Stimulated activated naive CD8-positive, alpha-beta T cell treated with anti-CD3 and anti-CD28 coated beads, Interleukin-15, amount 100 ng/mL, for 72 hours (primary cell): ENCODE data around the gene HLF.

Experiments used
- ATAC-seq: fragments of 150-1000 bp; cut with Tn5 transposase; 2 replicates; pipeline ENCODE4 v1.10.0; 2021; ENCODE audit warnings: mild to moderate bottlenecking, moderate library complexity
- DNase-seq, 2 donors: peaks; one replicate each; pipeline ENCODE4 v3.0.0; 2021 to 2022
- H3K27ac Mint-ChIP-seq, 2 donors: one replicate each; pipeline ENCODE4 v1.8.0; 2022; ENCODE audit warnings: mild to moderate bottlenecking in 2 of 2, mixed read lengths in 2 of 2, moderate library complexity in 2 of 2
- H3K27me3 Mint-ChIP-seq: one replicate; pipeline ENCODE4 v1.8.0; 2022; ENCODE audit warnings: mixed read lengths
- H3K4me1 Mint-ChIP-seq: one replicate; pipeline ENCODE4 v1.8.0; 2022; ENCODE audit warnings: mild to moderate bottlenecking, mixed read lengths
- H3K4me3 Mint-ChIP-seq, 2 donors: one replicate each; pipeline ENCODE4 v1.8.0; 2022; ENCODE audit warnings: mild to moderate bottlenecking in 2 of 2, mixed read lengths in 2 of 2, moderate library complexity in 1 of 2
- H3K9me3 Mint-ChIP-seq, 2 donors: one replicate each; pipeline ENCODE4 v1.8.0; 2022; ENCODE audit warnings: mixed read lengths in 2 of 2

HLF gene

GRCh38 chr17:55303701-55304145 lies 39.0 kb downstream of the HLF start:
- Mint-ChIP-seq H3K9me3 (no peaks in the 10 kb centered on the region), H3K27me3 (peaks cover 8% of the 10 kb centered on the region), H3K4me3 (no peak overlapping the region), H3K27ac (no peak overlapping the region), H3K4me1 (no peaks in the 10 kb centered on the region)
- DNase-seq (no peak), ATAC-seq (peak; percentile 50)

GRCh38 chr17:55304171-55304859 lies 39.6 kb downstream of the HLF start:
- Mint-ChIP-seq H3K9me3 (no peaks in the 10 kb centered on the region), H3K4me3 (no peak overlapping the region), H3K27ac (no peak overlapping the region), H3K27me3 (peaks cover 12% of the 10 kb centered on the region), H3K4me1 (no peaks in the 10 kb centered on the region)
- peak; percentile 9 for ATAC-seq
- DNase-seq: no peak

- no peak overlapping the region for H3K4me3 Mint-ChIP-seq
- no peak for ATAC-seq
- DNase-seq: no peak
- no peak overlapping the region for H3K27ac Mint-ChIP-seq
- no peaks in the 10 kb centered on the region for H3K4me1 Mint-ChIP-seq
- no peaks in the 10 kb centered on the region for H3K9me3 Mint-ChIP-seq
- peaks cover 15% of the 10 kb centered on the region for H3K27me3 Mint-ChIP-seq
These were observed 40.7 kb downstream of the HLF start for GRCh38 chr17:55305321-55306087.

DNA sequence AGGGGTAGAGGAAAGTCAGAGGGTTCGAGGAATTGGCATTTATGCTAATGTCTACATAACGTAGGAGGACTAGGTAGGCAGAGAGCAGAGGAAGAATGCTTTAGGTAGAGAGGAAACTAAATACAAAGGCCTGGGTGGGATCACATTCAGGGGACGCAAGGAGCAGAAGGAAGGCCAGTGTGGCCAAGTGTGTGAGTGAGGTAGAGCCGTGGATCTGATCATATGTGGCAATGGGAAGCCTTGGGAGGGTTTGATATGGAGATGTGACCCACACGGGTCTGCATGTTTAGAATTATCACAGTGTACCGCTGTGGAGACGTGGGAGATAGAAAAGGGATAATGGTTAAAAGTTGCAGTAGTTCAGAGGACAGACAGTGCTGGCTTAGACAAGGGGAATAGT lies 43.1 kb downstream of the HLF start:
- no peaks in the 10 kb centered on the region for H3K4me1 Mint-ChIP-seq
- H3K9me3 Mint-ChIP-seq: no peaks in the 10 kb centered on the region
- DNase-seq (no peak), ATAC-seq (no peak)
- no peak overlapping the region for H3K27ac Mint-ChIP-seq
- H3K4me3 Mint-ChIP-seq: no peak overlapping the region
- peaks cover 15% of the 10 kb centered on the region for H3K27me3 Mint-ChIP-seq

GRCh38 chr17:55308613-55309391 lies 44.0 kb downstream of the HLF start:
- H3K9me3 Mint-ChIP-seq: no peaks in the 10 kb centered on the region
- DNase-seq (no peak), ATAC-seq (no peak)
- H3K27ac Mint-ChIP-seq: no peak overlapping the region
- H3K27me3 Mint-ChIP-seq: peaks cover 15% of the 10 kb centered on the region
- no peak overlapping the region for H3K4me3 Mint-ChIP-seq
- no peaks in the 10 kb centered on the region for H3K4me1 Mint-ChIP-seq

- ATAC-seq (no peak), DNase-seq (no peak)
- Mint-ChIP-seq H3K4me3 (no peak overlapping the region), H3K27ac (no peak overlapping the region), H3K4me1 (no peaks in the 10 kb centered on the region), H3K27me3 (peaks cover 15% of the 10 kb centered on the region), H3K9me3 (no peaks in the 10 kb centered on the region)
These were observed 47.1 kb downstream of the HLF start for GRCh38 chr17:55311767-55312375.

- H3K27me3 Mint-ChIP-seq: peaks cover 12% of the 10 kb centered on the region
- no peak overlapping the region for H3K27ac Mint-ChIP-seq
- ATAC-seq (no peak), DNase-seq (no peak)
- no peaks in the 10 kb centered on the region for H3K9me3 Mint-ChIP-seq
- no peaks in the 10 kb centered on the region for H3K4me1 Mint-ChIP-seq
- no peak overlapping the region for H3K4me3 Mint-ChIP-seq
These were observed 48.1 kb downstream of the HLF start for GRCh38 chr17:55312852-55313251.

GRCh38 chr17:55314061-55314783 lies 49.5 kb downstream of the HLF start:
- ATAC-seq: peak; percentile 10
- no peaks in the 10 kb centered on the region for H3K9me3 Mint-ChIP-seq
- peak overlapping the region; percentile 1 to 50 for H3K27ac Mint-ChIP-seq
- H3K4me3 Mint-ChIP-seq: no peak overlapping the region
- no peak for DNase-seq
- H3K4me1 Mint-ChIP-seq: no peaks in the 10 kb centered on the region
- peaks cover 4% of the 10 kb centered on the region for H3K27me3 Mint-ChIP-seq

GRCh38 chr17:55314784-55315491 lies 50.2 kb downstream of the HLF start:
- H3K4me3 Mint-ChIP-seq: no peak overlapping the region
- H3K9me3 Mint-ChIP-seq: no peaks in the 10 kb centered on the region
- ATAC-seq: peak; percentile 92
- H3K4me1 Mint-ChIP-seq: no peaks in the 10 kb centered on the region
- DNase-seq: peak in 1 of 2 donors; percentile 13
- H3K27me3 Mint-ChIP-seq: no peaks in the 10 kb centered on the region
- H3K27ac Mint-ChIP-seq: peak overlapping the region; percentile 1 to 50

GRCh38 chr17:55316499-55316898 lies 51.7 kb downstream of the HLF start:
- Mint-ChIP-seq H3K27ac (no peak overlapping the region), H3K4me1 (no peaks in the 10 kb centered on the region), H3K9me3 (no peaks in the 10 kb centered on the region), H3K4me3 (no peak overlapping the region), H3K27me3 (peaks cover 7% of the 10 kb centered on the region)
- DNase-seq: no peak
- no peak for ATAC-seq

DNA sequence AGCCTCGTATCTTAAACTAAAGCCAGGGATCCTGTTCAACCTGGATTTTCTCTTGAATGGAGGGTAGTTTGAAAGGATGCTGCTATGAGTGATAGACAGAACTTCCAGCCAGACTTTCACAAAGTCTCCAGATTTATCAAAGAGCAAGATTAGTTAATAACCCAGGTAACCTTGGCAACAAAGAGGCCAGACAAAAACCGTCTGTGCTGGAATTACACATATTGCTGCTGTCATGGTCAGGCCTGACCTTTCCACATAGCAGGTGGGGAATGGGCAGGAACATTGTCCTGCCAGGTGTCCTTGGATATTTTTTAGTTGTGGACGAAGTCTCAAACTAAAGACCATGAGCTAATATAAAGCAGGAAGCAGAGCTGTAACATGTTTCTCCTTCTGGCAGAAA lies 52.5 kb downstream of the HLF start:
- Mint-ChIP-seq H3K27me3 (peaks cover 7% of the 10 kb centered on the region), H3K9me3 (no peaks in the 10 kb centered on the region), H3K4me3 (no peak overlapping the region), H3K27ac (no peak overlapping the region), H3K4me1 (no peaks in the 10 kb centered on the region)
- ATAC-seq (no peak), DNase-seq (no peak)

- no peaks in the 10 kb centered on the region for H3K9me3 Mint-ChIP-seq
- H3K27me3 Mint-ChIP-seq: peaks cover 7% of the 10 kb centered on the region
- ATAC-seq: no peak
- H3K27ac Mint-ChIP-seq: no peak overlapping the region
- no peaks in the 10 kb centered on the region for H3K4me1 Mint-ChIP-seq
- no peak overlapping the region for H3K4me3 Mint-ChIP-seq
- DNase-seq: no peak
These were observed 53.3 kb downstream of the HLF start for GRCh38 chr17:55318081-55318480.

- no peak for ATAC-seq
- Mint-ChIP-seq H3K27me3 (peaks cover 7% of the 10 kb centered on the region), H3K27ac (no peak overlapping the region), H3K4me1 (no peaks in the 10 kb centered on the region), H3K4me3 (no peak overlapping the region), H3K9me3 (no peaks in the 10 kb centered on the region)
- no peak for DNase-seq
These were observed 54.1 kb downstream of the HLF start for GRCh38 chr17:55318715-55319487.
